Right cardiac atrium (tissue), 5 donors: ENCODE results near the gene STARD13. TPM values are rescaled to one million over a fixed set of nuclear protein-coding genes. Genes with fewer than 3 reads are reported as not detected.

Experiments
- ATAC-seq, 2 donors: fragments of 200-7000 bp; cut with Tn5 transposase; one replicate each; pipeline versions ENCODE4 v1.8.0 to v1.9.1; 2020; ENCODE audit warnings: moderate library complexity in 2 of 2, mild to moderate bottlenecking in 1 of 2
- DNase-seq, 3 donors: peaks; one replicate each; pipeline ENCODE4 v3.0.0-alpha.2; 2020
- H3K27ac ChIP-seq: one replicate; pipeline ENCODE4 v1.5.1; 2013; ENCODE audit warnings: mild to moderate bottlenecking, low read length, control low read depth, moderate library complexity
- H3K27me3 ChIP-seq: one replicate; pipeline ENCODE4 v1.6.1; 2013; ENCODE audit not compliant: control insufficient read depth, insufficient read depth
- H3K4me1 ChIP-seq: one replicate; pipeline ENCODE4 v1.6.1; 2013; ENCODE audit warnings: low read length; ENCODE audit not compliant: control insufficient read depth, insufficient read depth
- H3K4me3 ChIP-seq: one replicate; pipeline ENCODE4 v1.5.1; 2013; ENCODE audit warnings: low read length, control low read depth
- H3K9me3 ChIP-seq: one replicate; pipeline ENCODE4 v1.6.1; 2013; ENCODE audit warnings: low read length; ENCODE audit not compliant: control insufficient read depth
- WGBS: extraction: QIAGEN DNeasy Blood & Tissue Kit; methylation state at CpG from one replicate; pipeline ENCODE4 v1.1.7; 2013; 5-methylcytosine and 5-hydroxymethylcytosine counted together
- intact Hi-C, 4 donors: fragments of 100-400 bp; cut with DNase I; formaldehyde crosslinking; loops; one replicate each; pipeline versions ENCODE4 v1.11.0 to v1.14.0; 2022 to 2023
- polyA plus RNA-seq: library from polyadenylated mRNA; stranded (reverse); fragments of 200-250 nt; gene quantifications from one replicate; pipeline ENCODE4 v1.2.3, GENCODE V29; 2013
- total RNA-seq, 4 donors: library from RNA; stranded (reverse); fragmentation: NEBNext Ultra II Directional; extraction: Animal tissue kit (Norgen Biotek cat#: 25700); gene quantifications; one replicate each; pipeline ENCODE4 v1.2.1, GENCODE V29; 2021
- donor health status: healthy with polysubstance abuse.
- donor health status: DM: no; HTN: yes; CAD: no.
- donor health status: DM: no; HTN: no; CAD: no.
- donor health status: DM: no; HTN: yes; CAD: no; lungs with severe emphysema.
- donor health status: DM: yes; HTN: yes; CAD: no.

The STARD13 gene
- total and polyA plus RNA-seq, 5 donors, result 9.6 to 35.7 (median 27.3) TPM

DNA sequence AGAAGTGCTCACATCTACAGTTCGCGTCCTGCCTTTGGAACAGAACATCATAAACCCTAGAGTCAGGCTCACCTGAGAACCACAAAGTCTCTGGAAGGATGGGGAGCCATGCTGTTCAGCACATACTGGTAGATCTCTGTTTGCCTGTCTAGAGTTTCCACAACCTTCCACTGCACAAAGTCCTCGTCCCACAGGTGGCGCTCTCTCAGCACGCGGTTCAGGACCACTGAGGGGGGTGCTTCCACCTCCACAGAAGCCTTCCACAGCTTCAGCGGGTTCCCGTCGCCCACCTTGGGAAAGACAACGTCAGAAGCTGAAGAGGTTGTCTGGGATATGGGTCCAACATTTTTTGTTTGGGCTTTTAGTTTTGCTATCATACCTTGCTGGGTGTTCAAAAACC, 175.8 kb downstream of the STARD13 start:
- peaks cover 17% of the 10 kb centered on the region for H3K4me1 ChIP-seq
- H3K27ac ChIP-seq, result peak overlapping the region; percentile 20
- intact Hi-C loops, result loop anchor here in 1 of 4 donors (5.0 to 10.0 kb wide), 2 partner anchors 375 to 432 kb away; no protein-coding TSS in a partner anchor
- WGBS, result 80% methylated on average over 10 of the region's 10 CpGs
- no peaks in the 10 kb centered on the region for H3K9me3 ChIP-seq
- H3K4me3 ChIP-seq, result no peak overlapping the region
- ATAC-seq (no peak), DNase-seq (peak in 1 of 3 donors; percentile 61)
- no peaks in the 10 kb centered on the region for H3K27me3 ChIP-seq

DNA sequence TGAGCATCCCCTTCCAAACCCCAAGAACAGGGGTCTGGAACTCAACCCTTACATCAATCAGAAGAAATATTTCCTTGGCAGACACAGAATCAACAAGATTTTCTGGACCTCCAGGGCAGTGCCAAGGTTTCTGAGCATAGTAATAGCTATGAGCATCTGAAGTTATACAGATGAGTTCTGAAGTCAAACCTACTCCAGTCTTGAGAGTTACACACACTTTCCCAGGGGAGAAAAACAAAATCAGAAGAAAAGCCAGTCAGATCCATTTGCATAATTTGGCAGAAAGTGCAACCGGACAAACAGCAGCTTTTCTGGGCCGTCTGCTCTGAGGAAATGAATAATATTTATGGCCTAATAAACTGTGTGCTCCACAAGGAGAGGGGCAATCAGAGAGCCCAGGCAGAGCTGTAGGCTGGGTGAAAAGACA, 176.3 kb downstream of the STARD13 start:
- H3K27me3 ChIP-seq, result no peaks in the 10 kb centered on the region
- DNase-seq, result no peak
- no peak overlapping the region for H3K4me3 ChIP-seq
- H3K27ac ChIP-seq, result peak overlapping the region; percentile 20
- intact Hi-C loops, result no loop called here
- ATAC-seq, result no peak
- 48% methylated on average over 2 of the region's 2 CpGs for WGBS
- H3K9me3 ChIP-seq, result no peaks in the 10 kb centered on the region
- H3K4me1 ChIP-seq, result peaks cover 17% of the 10 kb centered on the region

DNA sequence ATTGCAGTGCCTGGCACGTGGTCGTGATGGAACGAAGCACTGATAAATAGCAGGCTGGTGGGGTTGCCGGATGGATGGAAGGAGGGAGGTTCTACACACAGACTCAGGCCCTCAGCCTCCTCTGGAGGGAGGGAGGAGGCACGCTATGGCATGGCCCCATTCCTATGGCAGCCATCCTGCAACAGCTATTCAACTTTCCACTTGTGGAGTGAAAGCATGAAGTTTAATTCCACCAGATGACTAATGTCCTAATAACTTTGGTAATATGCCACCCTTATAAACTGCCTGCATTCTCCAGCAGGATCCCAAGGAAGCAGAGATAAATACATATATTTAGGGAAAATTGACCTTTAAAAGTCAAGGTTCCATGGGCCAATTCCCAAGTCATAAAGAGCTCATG, 176.9 kb downstream of the STARD13 start:
- no peak overlapping the region for H3K4me3 ChIP-seq
- no peaks in the 10 kb centered on the region for H3K27me3 ChIP-seq
- no peaks in the 10 kb centered on the region for H3K9me3 ChIP-seq
- DNase-seq (no peak), ATAC-seq (no peak)
- intact Hi-C loops, result no loop called here
- peak overlapping the region; percentile 1 for H3K27ac ChIP-seq
- 76% methylated on average over 5 of the region's 5 CpGs for WGBS
- H3K4me1 ChIP-seq, result peaks cover 17% of the 10 kb centered on the region

DNA sequence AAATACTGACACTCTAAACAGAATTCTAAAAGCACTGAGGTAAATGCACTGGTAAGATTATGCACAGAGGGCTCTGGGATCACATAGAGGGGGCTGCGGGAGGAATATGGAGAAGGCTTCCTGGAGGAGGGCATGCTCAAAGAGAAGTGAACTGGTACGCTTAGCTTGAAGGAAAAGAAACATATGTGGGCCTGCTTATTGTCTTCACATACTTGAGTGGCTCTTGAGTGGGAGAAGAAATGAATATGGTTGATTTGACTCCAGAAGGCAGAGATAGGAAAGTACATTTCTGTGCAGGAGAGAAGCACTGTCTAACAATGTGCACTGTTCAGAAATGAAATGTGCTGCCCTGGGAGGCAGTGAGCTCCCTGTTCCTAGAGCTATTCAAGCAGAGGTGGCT, 178.2 kb downstream of the STARD13 start:
- intact Hi-C loops, result no loop called here
- Histone ChIP-seq H3K4me3 (no peak overlapping the region), H3K4me1 (peaks cover 7% of the 10 kb centered on the region), H3K27me3 (no peaks in the 10 kb centered on the region), H3K27ac (peak overlapping the region; percentile 36), H3K9me3 (no peaks in the 10 kb centered on the region)
- 95% methylated on average over 2 of the region's 2 CpGs for WGBS
- ATAC-seq (no peak), DNase-seq (no peak)

DNA sequence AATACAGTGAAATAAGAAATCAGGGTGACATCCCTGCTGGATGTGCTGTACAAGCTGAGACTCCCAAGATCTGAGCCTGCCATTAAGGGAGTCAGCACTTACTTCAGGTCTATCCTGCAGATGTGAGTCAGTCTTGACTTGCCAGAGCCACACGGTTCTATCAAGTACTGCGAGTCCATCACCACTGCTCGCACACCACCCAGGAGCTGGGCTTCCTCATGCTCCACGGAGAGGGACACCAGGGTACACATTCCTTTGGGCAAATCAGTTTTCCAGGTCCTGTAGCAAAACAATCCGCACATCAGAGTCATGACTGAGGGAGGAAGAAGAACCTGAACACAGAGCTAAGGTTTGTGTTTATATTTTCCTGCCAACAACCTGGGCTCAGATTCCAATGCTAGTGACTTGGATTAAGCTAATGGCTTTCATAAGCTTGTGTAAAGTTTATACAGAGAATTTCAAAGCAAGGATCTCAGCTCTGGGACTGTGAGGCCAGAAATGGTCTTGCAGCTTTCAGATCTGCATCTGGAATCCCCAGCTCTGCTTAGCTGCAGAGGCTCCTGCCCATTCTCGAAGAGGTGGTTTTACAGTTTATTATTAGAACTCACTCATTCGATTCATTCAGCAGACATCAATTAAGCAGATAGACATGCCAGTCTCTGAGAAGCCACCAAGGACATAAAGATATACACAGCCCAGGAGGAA, 178.7 kb downstream of the STARD13 start:
- 75% methylated on average over 7 of the region's 7 CpGs for WGBS

DNA sequence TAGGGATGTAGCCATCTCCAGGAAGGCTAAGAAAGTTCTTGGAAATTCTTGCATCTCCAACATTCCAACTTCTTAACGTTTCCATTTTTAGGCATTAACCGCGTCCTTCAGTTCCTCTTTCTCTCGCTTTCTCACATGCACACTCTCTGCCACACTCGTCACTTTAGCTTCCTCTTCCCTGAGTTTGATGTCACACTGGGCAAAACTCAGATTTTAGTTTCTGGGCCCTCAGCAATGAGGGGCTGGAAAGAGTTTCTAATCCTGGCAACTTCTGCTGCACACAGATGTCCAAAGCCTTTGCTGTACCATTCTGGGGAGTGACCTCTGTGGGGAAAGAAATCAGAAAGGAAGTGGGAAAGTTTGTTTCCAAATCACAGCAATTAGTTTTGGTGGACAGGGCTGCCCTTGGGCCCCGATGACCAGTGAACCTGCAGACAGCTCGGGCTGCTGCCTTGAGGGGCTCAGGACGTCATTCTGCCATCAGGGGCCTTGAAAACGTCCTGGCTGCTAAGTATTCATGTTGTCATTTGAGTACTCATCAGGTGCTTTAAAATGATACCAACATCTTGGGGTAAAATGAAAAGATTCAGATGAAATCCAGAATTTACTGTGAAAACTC, 180.1 kb downstream of the STARD13 start:
- intact Hi-C loops, result no loop called here
- no peaks in the 10 kb centered on the region for H3K27me3 ChIP-seq
- H3K27ac ChIP-seq, result no peak overlapping the region
- peaks cover 5% of the 10 kb centered on the region for H3K4me1 ChIP-seq
- no peak overlapping the region for H3K4me3 ChIP-seq
- 70% methylated on average over 9 of the region's 9 CpGs for WGBS
- DNase-seq (no peak), ATAC-seq (peak in 1 of 2 donors; percentile 29)
- H3K9me3 ChIP-seq, result no peaks in the 10 kb centered on the region

More for the DNA sequence above, 178.7 kb downstream of the STARD13 start:
- Histone ChIP-seq H3K4me1 (peaks cover 7% of the 10 kb centered on the region), H3K27me3 (no peaks in the 10 kb centered on the region), H3K4me3 (no peak overlapping the region), H3K27ac (peak overlapping the region; percentile 1), H3K9me3 (no peaks in the 10 kb centered on the region)
- ATAC-seq (no peak), DNase-seq (no peak)
- intact Hi-C loops, result no loop called here

DNA sequence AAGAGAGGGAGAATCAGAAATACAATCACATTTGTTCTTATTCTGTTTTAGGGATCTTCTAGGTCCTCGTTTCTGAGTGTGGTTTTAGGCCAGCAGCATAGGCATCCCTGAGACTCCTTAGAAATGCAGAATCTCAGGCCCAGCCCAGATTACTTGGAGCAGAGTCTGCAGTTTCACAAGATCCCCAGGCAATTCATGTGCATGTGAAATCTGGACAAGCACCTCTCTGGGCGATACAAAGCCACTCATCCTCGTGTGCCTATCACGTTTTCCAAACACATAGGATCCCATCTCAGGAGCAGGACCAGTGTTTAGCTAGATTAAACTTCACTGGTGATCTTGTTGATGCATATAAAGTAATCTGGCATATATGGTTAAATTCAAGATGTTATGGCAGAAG, 182.1 kb downstream of the STARD13 start:
- H3K27ac ChIP-seq, result no peak overlapping the region
- H3K4me1 ChIP-seq, result no peaks in the 10 kb centered on the region
- WGBS, result 86% methylated on average over 4 of the region's 4 CpGs
- ATAC-seq, result no peak
- no peak for DNase-seq
- H3K4me3 ChIP-seq, result no peak overlapping the region
- H3K27me3 ChIP-seq, result no peaks in the 10 kb centered on the region
- no peaks in the 10 kb centered on the region for H3K9me3 ChIP-seq
- intact Hi-C loops, result no loop called here

DNA sequence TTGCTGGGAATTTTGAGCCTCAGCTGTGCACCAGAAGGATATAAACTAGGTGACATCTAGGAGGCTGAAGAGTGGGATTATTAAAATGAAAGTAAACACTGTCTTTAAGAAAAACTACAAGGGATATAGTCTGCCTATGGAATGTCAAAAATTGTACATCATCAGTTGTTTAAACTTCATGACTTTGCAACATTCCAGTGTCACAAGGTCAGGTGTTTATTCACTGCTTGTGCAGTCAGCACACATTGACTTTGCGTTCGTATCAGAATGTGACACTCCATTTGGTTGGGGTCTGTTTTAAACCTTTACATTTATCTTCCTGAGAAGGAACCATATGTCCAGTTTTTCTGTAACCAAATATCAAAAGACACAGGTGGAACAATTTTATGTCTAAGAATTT, 183.7 kb downstream of the STARD13 start:
- Histone ChIP-seq H3K4me3 (no peak overlapping the region), H3K4me1 (no peaks in the 10 kb centered on the region), H3K27ac (no peak overlapping the region), H3K27me3 (no peaks in the 10 kb centered on the region), H3K9me3 (no peaks in the 10 kb centered on the region)
- WGBS, result 92% methylated on average over 2 of the region's 2 CpGs
- ATAC-seq (no peak), DNase-seq (no peak)
- intact Hi-C loops, result no loop called here

DNA sequence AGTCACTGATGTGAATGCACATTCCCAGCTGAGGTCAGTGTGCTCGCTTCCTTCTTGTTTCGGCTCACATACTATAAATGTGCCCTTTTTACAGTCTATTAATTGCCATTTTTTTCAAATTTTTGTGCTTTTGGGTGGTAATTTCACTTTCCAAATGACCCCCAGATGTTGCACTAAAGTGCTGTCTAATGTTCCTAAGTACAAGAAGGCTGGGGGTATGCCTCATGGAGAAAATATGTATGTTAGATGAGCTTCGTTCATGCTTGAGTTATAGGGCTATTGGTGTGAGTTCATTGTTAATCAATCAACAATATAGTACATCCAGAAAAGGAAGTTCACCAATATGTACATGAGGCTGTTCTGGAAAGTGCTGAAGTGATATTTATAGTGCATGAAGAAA, 184.7 kb downstream of the STARD13 start:
- Histone ChIP-seq H3K4me1 (no peaks in the 10 kb centered on the region), H3K27me3 (no peaks in the 10 kb centered on the region), H3K27ac (no peak overlapping the region), H3K4me3 (no peak overlapping the region), H3K9me3 (no peaks in the 10 kb centered on the region)
- ATAC-seq (no peak), DNase-seq (no peak)
- intact Hi-C loops, result no loop called here
- 91% methylated on average over 3 of the region's 3 CpGs for WGBS

DNA sequence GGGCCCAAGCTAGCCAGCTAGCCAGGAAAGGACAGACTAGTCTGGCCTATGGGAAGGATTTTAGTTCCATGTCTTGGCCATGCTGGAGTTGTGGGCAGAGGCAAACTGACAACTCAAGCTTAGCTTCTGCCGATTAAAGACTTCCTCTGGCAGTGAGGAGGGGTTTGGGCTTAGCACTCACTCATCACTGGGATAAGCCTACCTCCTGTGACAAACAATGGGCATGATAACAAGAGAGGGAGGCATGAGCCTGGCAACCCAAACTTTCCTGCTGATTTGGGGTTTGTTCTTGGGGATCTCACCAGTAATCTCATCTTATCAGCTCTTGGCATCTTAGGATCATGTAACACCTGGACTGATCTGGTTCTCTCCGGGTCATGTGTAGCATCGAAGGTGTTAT, 185.7 kb downstream of the STARD13 start:
- no peaks in the 10 kb centered on the region for H3K9me3 ChIP-seq
- WGBS, result 52% methylated on average over 3 of the region's 3 CpGs
- ATAC-seq, result no peak

DNA sequence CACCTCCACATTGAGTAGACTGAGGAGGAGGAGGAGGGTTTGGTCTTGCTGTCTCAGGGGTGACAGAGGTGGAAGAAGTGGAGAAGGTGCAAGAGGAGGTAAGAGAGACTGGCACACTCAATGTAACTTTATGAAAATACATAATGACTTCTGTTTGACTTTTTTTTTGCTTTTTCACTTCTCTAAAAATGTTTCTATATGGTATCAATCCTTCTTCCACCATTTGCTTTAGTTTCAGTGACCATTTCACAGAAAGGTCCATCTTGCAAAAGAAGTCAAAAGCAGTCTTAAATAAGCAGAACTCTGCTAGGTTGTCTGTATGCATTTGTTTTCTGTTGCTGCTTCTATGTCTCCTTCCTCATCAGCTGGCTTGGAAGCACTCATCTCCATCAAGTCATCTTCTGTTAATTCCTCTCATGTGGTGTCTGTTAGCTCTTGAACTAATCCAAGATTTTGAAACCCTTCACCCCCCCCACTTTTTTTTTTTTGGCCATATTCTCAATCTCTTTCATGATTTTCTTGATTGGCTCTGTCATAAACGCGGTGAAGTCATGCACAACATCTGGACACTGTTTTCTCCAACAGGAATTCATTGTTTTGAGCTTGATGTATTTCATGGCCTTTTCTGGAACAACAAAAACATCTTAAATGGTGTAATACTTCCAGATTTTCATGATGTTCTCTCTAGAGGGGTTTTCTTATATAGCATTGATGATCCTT, 188.5 kb downstream of the STARD13 start:
- H3K27me3 ChIP-seq, result no peaks in the 10 kb centered on the region
- WGBS, result 93% methylated on average over 2 of the region's 2 CpGs
- H3K4me3 ChIP-seq, result no peak overlapping the region
- H3K9me3 ChIP-seq, result no peaks in the 10 kb centered on the region
- no peaks in the 10 kb centered on the region for H3K4me1 ChIP-seq
- H3K27ac ChIP-seq, result no peak overlapping the region
- ATAC-seq (no peak), DNase-seq (no peak)
- intact Hi-C loops, result no loop called here

More for the DNA sequence above, 185.7 kb downstream of the STARD13 start:
- no peak for DNase-seq
- intact Hi-C loops, result no loop called here
- Histone ChIP-seq H3K27me3 (no peaks in the 10 kb centered on the region), H3K4me1 (no peaks in the 10 kb centered on the region), H3K27ac (no peak overlapping the region), H3K4me3 (no peak overlapping the region)
